GM18951 (cell line): Measurements from ENCODE around the gene SCAF4.
"Not testable (repeated sequence)": the region's sequence is repeated elsewhere in the genome, so short reads cannot be mapped to it uniquely, and the experiment has no call there.

ENCODE experiments used
- POLR2A ChIP-seq: IDR thresholded peaks from 4 replicates; pipeline ENCODE4 v1.6.1; 2011; ENCODE audit warnings: mild to moderate bottlenecking; ENCODE audit not compliant: insufficient read length, insufficient read depth; ENCODE audit errors: extremely low read depth
- in situ Hi-C: fragments of 300-500 bp; cut with MboI; formaldehyde crosslinking; loops from one replicate; pipeline ENCODE4 v1.12.0; 2022; ENCODE audit warnings: low sequenced_read_pairs, mixed read lengths, inconsistent platforms; ENCODE audit not compliant: unreplicated experiment

SCAF4 gene

GRCh38 chr21:31654340-31654739 is 77.6 kb downstream of the SCAF4 start:
- TF ChIP-seq POLR2A = no peak
- in situ Hi-C loops = no loop called here

GRCh38 chr21:31651491-31651890 is 80.4 kb downstream of the SCAF4 start:
- in situ Hi-C loops = not testable (repeated sequence)

- no peak for TF ChIP-seq POLR2A
- in situ Hi-C loops = no loop called here
Observed at GRCh38 chr21:31650930-31651329, 81.0 kb downstream of the SCAF4 start.

GRCh38 chr21:31647650-31648049 is 84.3 kb downstream of the SCAF4 start:
- in situ Hi-C loops = no loop called here

GRCh38 chr21:31644643-31645042 is 87.3 kb downstream of the SCAF4 start:
- TF ChIP-seq POLR2A = no peak
- in situ Hi-C loops = no loop called here

More at GRCh38 chr21:31647650-31648049, 84.3 kb downstream of the SCAF4 start:
- no peak for TF ChIP-seq POLR2A

GRCh38 chr21:31641416-31641922 is 90.4 kb downstream of the SCAF4 start:
- TF ChIP-seq POLR2A = no peak
- in situ Hi-C loops = no loop called here

GRCh38 chr21:31636874-31637273 is 95.0 kb downstream of the SCAF4 start:
- in situ Hi-C loops = no loop called here
- TF ChIP-seq POLR2A = no peak

GRCh38 chr21:31634993-31635392 is 96.9 kb downstream of the SCAF4 start:
- TF ChIP-seq POLR2A = no peak
- in situ Hi-C loops = no loop called here

- in situ Hi-C loops = not testable (repeated sequence)
Observed at GRCh38 chr21:31631881-31632280, 100.0 kb downstream of the SCAF4 start.

- in situ Hi-C loops = no loop called here
- no peak for TF ChIP-seq POLR2A
Observed at GRCh38 chr21:31629972-31630711, 101.8 kb downstream of the SCAF4 start.

- TF ChIP-seq POLR2A = no peak
- in situ Hi-C loops = no loop called here
Observed at GRCh38 chr21:31624961-31625491, 106.9 kb downstream of the SCAF4 start.

- no peak for TF ChIP-seq POLR2A
- in situ Hi-C loops = no loop called here
Observed at GRCh38 chr21:31624181-31624580, 107.7 kb downstream of the SCAF4 start.

GRCh38 chr21:31623664-31624063 is 108.3 kb downstream of the SCAF4 start:
- TF ChIP-seq POLR2A = no peak
- in situ Hi-C loops = no loop called here

- in situ Hi-C loops = no loop called here
- TF ChIP-seq POLR2A = no peak
Observed at GRCh38 chr21:31622397-31622796, 109.5 kb downstream of the SCAF4 start.
